Calu3 (cell line): ENCODE data around the gene SSBP2. TPM values are rescaled to one million over a fixed set of nuclear protein-coding genes. Genes with fewer than 3 reads are reported as not detected.

Experiments
- BruUV-seq: library from RNA; stranded (reverse); fragments of 400-500 nt; replicated peaks from 2 replicates; lab custom pipeline; 2021; lab: Mats Ljungman, UMichigan
- CTCF ChIA-PET: fragments of 300-600 bp; sonication (Branson Sonifier 250); formaldehyde crosslinking; loops from one replicate; lab custom pipeline; 2022; ENCODE audit warnings: antibody characterized with exemption; lab: Charles Lee
- DNase-seq: peaks from one replicate; pipeline ENCODE4 v3.0.0; 2022
- H3K27ac Mint-ChIP-seq: one replicate; pipeline ENCODE4 v1.8.0; 2022; ENCODE audit warnings: mixed read lengths; ENCODE audit not compliant: unreplicated experiment
- H3K27me3 Mint-ChIP-seq: one replicate; pipeline ENCODE4 v1.8.0; 2022; ENCODE audit warnings: mixed read lengths; ENCODE audit not compliant: unreplicated experiment
- H3K36me3 Mint-ChIP-seq: one replicate; pipeline ENCODE4 v1.8.0; 2022; ENCODE audit warnings: mild to moderate bottlenecking, moderate library complexity, mixed read lengths; ENCODE audit not compliant: insufficient read depth, unreplicated experiment
- H3K4me1 Mint-ChIP-seq: one replicate; pipeline ENCODE4 v1.8.0; 2022; ENCODE audit warnings: mild to moderate bottlenecking, low read depth, mixed read lengths; ENCODE audit not compliant: unreplicated experiment
- H3K4me3 Mint-ChIP-seq: one replicate; pipeline ENCODE4 v1.8.0; 2022; ENCODE audit warnings: mild to moderate bottlenecking, low read depth, moderate library complexity, mixed read lengths; ENCODE audit not compliant: unreplicated experiment
- H3K9me3 Mint-ChIP-seq: one replicate; pipeline ENCODE4 v1.8.0; 2022; ENCODE audit warnings: low read depth, mixed read lengths; ENCODE audit not compliant: unreplicated experiment
- intact Hi-C: fragments of 100-400 bp; cut with micrococcal nuclease; formaldehyde crosslinking; loops from one replicate; pipeline ENCODE4 v1.10.0; 2022; ENCODE audit not compliant: unreplicated experiment
- total RNA-seq: library from RNA; stranded (reverse); gene quantifications from 2 replicates; pipeline ENCODE4 v1.2.3, GENCODE V29; 2022
- TF ChIP-seq, protein P1 (sequence below): fragments of 200-600 bp; IDR thresholded peaks from one replicate; pipeline ENCODE4 v1.8.0; 2022; ENCODE audit warnings: antibody characterized with exemption; ENCODE audit not compliant: unreplicated experiment

The SSBP2 gene
- total RNA-seq, 1 experiment from 2014 or later = 18.9 TPM

DNA sequence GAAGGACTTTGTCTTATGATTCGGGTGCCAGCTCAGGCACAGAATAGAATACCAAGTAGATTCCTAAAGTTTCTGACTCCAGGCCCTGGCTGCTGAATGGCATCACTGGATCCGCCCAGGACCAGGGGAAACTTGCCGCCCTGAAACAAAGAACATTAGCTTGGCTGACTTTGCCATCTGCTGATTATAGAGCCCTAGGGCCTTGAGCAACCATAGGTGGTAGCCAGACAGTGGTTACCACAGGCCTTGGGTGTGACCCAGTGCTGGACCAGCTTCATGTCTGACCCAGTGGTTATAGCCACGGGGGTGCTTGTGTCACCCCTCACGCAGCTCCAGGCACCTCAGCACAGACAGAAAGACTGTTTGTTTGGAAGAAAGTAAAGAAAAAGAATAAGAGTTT, 62.7 kb downstream of the SSBP2 start:
- CTCF ChIA-PET = no interaction called here
- intact Hi-C loops = no loop called here
- no peak for DNase-seq
- Mint-ChIP-seq H3K9me3 (peaks cover 4% of the 10 kb centered on the region), H3K4me3 (no peak overlapping the region), H3K27ac (no peak overlapping the region), H3K36me3 (no peaks in the 10 kb centered on the region), H3K4me1 (no peaks in the 10 kb centered on the region), H3K27me3 (no peaks in the 10 kb centered on the region)
- BruUV-seq = no TSS peak
- TF ChIP-seq, protein P1, sequence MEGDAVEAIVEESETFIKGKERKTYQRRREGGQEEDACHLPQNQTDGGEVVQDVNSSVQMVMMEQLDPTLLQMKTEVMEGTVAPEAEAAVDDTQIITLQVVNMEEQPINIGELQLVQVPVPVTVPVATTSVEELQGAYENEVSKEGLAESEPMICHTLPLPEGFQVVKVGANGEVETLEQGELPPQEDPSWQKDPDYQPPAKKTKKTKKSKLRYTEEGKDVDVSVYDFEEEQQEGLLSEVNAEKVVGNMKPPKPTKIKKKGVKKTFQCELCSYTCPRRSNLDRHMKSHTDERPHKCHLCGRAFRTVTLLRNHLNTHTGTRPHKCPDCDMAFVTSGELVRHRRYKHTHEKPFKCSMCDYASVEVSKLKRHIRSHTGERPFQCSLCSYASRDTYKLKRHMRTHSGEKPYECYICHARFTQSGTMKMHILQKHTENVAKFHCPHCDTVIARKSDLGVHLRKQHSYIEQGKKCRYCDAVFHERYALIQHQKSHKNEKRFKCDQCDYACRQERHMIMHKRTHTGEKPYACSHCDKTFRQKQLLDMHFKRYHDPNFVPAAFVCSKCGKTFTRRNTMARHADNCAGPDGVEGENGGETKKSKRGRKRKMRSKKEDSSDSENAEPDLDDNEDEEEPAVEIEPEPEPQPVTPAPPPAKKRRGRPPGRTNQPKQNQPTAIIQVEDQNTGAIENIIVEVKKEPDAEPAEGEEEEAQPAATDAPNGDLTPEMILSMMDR = no peak

DNA sequence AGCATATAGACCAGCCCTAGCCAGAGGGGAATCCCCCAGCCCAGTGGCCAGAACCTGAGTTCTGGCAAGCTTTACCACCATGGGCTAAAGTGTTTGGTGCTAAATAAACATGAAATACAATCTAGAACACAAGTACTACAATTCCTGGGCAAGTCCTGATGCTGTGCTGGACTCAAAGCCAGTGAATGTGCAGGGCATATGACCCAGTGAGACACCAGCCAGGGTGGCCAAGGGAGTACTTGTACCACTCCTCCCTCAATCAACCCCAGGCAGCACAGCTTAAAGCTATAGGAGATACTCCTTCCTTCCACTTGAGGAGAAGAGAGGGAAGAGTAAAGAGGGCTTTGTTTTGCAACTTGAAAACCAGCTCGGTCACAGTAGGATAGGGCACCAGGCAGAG, 63.6 kb downstream of the SSBP2 start:
- Mint-ChIP-seq H3K27ac (no peak overlapping the region), H3K36me3 (no peaks in the 10 kb centered on the region), H3K4me3 (no peak overlapping the region), H3K27me3 (no peaks in the 10 kb centered on the region), H3K4me1 (no peaks in the 10 kb centered on the region), H3K9me3 (peaks cover 4% of the 10 kb centered on the region)
- CTCF ChIA-PET = interaction anchor here (0.6 kb wide), 1 partner anchor 14 kb away, joined by 3 read pairs; no protein-coding TSS in a partner anchor
- BruUV-seq = no TSS peak
- intact Hi-C loops = no loop called here
- TF ChIP-seq, protein P1 = no peak
- no peak for DNase-seq

DNA sequence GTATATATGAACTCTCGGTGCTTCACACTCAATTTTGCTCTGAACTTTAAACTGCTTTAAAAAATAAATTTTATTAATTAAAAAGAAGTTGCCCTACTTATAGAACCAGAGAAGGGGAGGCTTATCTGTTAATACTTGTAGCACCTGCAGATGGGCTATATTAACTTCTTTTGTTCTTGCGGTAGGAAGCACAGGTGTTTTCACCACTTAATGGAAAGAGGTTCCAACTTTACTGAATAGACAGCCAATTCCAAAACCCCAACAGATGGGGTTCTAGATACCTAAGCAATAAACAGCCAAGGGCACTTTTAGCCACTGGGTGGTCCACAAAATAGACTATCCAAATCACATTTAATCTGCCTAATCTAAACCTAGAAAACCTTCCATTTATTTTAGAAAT, 65.4 kb downstream of the SSBP2 start:
- DNase-seq = no peak
- H3K4me3 Mint-ChIP-seq = no peak overlapping the region
- no TSS peak for BruUV-seq
- CTCF ChIA-PET = no interaction called here
- H3K27me3 Mint-ChIP-seq = no peaks in the 10 kb centered on the region
- no peak overlapping the region for H3K27ac Mint-ChIP-seq
- H3K4me1 Mint-ChIP-seq = no peaks in the 10 kb centered on the region
- no peaks in the 10 kb centered on the region for H3K36me3 Mint-ChIP-seq
- TF ChIP-seq, protein P1 = no peak
- peaks cover 4% of the 10 kb centered on the region for H3K9me3 Mint-ChIP-seq
- intact Hi-C loops = no loop called here

DNA sequence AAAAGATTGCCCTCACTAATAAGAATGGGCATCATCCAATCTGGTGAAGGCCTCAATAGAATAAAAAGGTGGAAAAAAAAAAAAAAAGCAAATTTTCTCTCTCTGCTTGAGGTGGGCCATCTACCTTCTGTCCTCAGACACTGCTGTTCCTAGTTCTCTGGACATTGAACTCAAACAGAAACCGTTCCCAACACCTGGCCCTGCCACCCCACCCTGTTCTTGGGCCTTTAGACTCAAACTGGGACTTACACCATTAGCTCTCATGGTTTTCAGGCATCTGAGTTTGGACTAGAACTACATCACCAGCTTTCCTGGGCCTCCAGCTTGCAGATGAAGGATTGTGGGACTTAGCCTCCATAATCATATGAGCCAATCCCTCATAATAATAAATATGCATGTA, 71.0 kb downstream of the SSBP2 start:
- intact Hi-C loops = no loop called here
- TF ChIP-seq, protein P1 = no peak
- Mint-ChIP-seq H3K27ac (no peak overlapping the region), H3K36me3 (no peaks in the 10 kb centered on the region), H3K27me3 (no peaks in the 10 kb centered on the region), H3K4me1 (no peaks in the 10 kb centered on the region), H3K4me3 (no peak overlapping the region), H3K9me3 (no peaks in the 10 kb centered on the region)
- no TSS peak for BruUV-seq
- CTCF ChIA-PET = interaction anchor here (0.7 kb wide), 2 partner anchors 89 to 720 kb away, joined by 4 to 5 read pairs; partner anchors contain the start of gene RASGRF2
- no peak for DNase-seq
